Chondrocyte (in vitro differentiated cells): Measurements from ENCODE around the gene CD164L2. TPM values are rescaled to one million over a fixed set of nuclear protein-coding genes. Genes with fewer than 3 reads are reported as not detected.

ENCODE experiments used
- DNase-seq: peaks from one replicate; pipeline ENCODE4 v3.0.0; 2021; ENCODE audit warnings: mixed read lengths, low spot score
- H3K27ac Mint-ChIP-seq: one replicate; pipeline ENCODE4 v1.8.0; 2021; ENCODE audit warnings: mild to moderate bottlenecking, moderate library complexity, mixed read lengths; ENCODE audit not compliant: unreplicated experiment
- H3K27me3 Mint-ChIP-seq: 2 replicates; pipeline ENCODE4 v1.8.0; 2021; ENCODE audit warnings: low read depth, mixed read lengths
- H3K36me3 Mint-ChIP-seq: 2 replicates; pipeline ENCODE4 v1.8.0; 2021; ENCODE audit warnings: low read depth, mixed read lengths
- H3K4me1 Mint-ChIP-seq: 2 replicates; pipeline ENCODE4 v1.8.0; 2021; ENCODE audit warnings: low read depth, mild to moderate bottlenecking, mixed read lengths
- H3K4me3 Mint-ChIP-seq: one replicate; pipeline ENCODE4 v1.8.0; 2021; ENCODE audit warnings: mild to moderate bottlenecking, moderate library complexity, mixed read lengths; ENCODE audit not compliant: unreplicated experiment
- H3K9me3 Mint-ChIP-seq: 2 replicates; pipeline ENCODE4 v1.8.0; 2021; ENCODE audit warnings: low read depth, mixed read lengths
- CTCF ChIP-seq: fragments of 200-600 bp; sonication (generic); IDR thresholded peaks from 2 replicates; pipeline ENCODE4 v1.5.0; 2021; ENCODE audit warnings: antibody characterized with exemption, mild to moderate bottlenecking, moderate library complexity
- total RNA-seq: library from RNA; stranded (reverse); gene quantifications from 3 replicates; pipeline ENCODE4 v1.2.1, GENCODE V29; 2021

Gene CD164L2
- total RNA-seq, 1 donor from 2014 or later: not detected

DNA sequence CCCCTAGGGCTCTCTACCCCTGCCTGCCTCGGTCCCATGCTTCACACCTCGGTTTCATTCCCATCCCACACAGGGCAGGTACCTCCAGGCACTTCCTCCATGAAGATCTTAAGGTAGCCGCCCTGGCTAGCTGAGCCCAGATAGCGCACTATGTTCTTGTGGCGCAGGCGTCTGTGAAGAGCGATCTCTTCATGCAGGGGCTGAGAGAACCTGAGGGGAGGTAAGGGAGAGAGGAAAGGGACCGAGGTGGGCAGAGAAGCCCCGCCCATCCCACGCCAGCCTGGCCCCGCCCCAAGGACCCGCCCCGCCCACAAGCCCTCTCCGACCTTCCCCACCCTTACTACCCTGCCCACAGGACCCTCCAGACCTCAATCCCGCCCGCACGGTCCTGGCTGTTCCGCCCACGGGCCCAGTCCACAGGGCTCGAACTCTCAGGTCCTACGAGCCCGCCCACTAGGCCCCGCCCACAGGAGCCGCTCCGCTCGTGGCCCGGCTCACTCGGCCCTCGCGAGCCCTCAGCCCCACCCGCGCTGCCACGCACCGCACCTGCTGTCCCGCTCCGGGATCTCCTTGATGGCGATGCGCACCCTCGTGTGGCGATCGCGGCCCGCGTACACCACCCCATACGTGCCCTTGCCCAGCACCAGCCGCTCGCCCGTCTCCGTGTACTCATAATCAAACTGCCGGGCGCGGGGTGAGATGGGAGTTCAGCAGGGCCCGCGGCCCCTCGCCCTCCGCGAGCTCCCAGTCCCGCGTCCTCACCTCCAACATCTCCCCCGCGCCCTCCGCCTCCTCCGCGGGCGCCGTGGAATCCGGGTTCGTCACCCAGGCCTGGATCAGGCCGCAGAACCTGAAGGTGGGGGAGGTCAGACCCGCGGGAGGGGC, 22.7 kb downstream of the CD164L2 start:
- peak; percentile 92 for DNase-seq
- Mint-ChIP-seq H3K4me1 (peaks cover 12% of the 10 kb centered on the region), H3K27ac (no peak overlapping the region), H3K9me3 (no peaks in the 10 kb centered on the region), H3K4me3 (no peak overlapping the region), H3K27me3 (no peaks in the 10 kb centered on the region), H3K36me3 (peaks cover 44% of the 10 kb centered on the region)
- no peak for TF ChIP-seq CTCF

DNA sequence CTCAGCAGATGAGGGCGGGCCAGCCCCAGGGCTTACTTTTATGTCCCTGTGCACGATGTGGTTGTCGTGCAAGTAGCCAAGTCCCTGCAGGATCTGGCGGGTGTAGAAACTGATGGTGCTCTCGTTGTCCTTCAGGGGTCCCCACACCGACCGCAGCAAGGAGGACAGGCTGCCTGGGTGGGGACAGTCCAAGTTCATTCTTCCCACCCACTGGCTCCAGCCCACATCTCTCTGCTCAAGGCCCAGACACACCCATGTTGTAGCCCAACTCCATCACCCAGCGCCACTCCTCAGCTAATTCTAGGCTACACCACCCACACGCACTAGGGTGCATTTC, 23.3 kb downstream of the CD164L2 start:
- no peak overlapping the region for H3K27ac Mint-ChIP-seq
- H3K4me1 Mint-ChIP-seq: peaks cover 5% of the 10 kb centered on the region
- no peaks in the 10 kb centered on the region for H3K9me3 Mint-ChIP-seq
- TF ChIP-seq CTCF: no peak
- H3K27me3 Mint-ChIP-seq: no peaks in the 10 kb centered on the region
- peaks cover 46% of the 10 kb centered on the region for H3K36me3 Mint-ChIP-seq
- H3K4me3 Mint-ChIP-seq: no peak overlapping the region
- peak; percentile 63 for DNase-seq

- no peak for TF ChIP-seq CTCF
- no peak for DNase-seq
- H3K4me1 Mint-ChIP-seq: no peaks in the 10 kb centered on the region
- H3K4me3 Mint-ChIP-seq: no peak overlapping the region
- H3K9me3 Mint-ChIP-seq: no peaks in the 10 kb centered on the region
- H3K36me3 Mint-ChIP-seq: peaks cover 45% of the 10 kb centered on the region
- no peaks in the 10 kb centered on the region for H3K27me3 Mint-ChIP-seq
- H3K27ac Mint-ChIP-seq: no peak overlapping the region
These were observed 24.2 kb downstream of the CD164L2 start for GRCh38 chr1:27358928-27359313.

DNA sequence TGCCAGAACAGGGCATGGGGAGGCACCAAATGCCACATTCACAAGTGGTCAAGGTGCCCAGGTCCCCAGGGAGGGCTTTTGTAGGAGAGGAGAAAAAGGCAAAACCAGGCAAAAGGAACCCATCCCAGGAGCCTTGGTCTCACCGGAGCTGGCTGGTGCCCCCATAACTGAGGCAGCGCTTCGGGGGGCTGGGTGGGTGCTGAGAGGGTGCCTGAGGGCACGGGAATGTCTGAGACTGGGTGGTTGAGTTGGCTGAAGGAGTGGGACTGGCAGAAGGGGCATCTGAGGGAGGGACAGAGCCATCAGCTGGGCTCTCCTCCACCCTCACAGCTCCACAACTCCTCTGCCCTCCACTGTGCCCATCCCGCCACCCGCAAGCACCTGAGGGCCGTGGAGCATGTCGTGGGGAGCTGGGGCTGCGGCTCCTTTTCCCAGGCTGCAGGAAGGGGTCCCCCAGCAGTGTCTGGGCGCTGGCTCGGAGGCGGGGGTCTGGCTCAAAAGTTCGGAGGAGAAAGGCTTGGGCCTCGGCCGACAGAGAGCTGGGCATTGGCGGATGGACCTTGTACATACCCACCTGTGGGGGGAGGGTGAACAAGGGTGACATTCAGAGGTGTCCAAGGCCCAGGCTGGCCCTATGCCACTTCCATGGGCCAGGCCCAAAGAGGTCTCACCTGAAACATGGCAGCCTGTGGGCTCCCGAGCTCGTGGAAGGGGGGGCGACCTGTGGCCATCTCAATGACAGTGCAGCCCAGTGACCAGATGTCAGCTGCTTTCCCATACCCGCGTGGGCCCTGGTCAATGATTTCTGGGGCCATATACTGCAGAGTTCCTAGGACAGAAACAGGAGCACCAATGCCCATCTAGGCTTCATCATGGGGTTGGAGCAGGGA, 24.9 kb downstream of the CD164L2 start:
- no peak for TF ChIP-seq CTCF
- no peak for DNase-seq
- Mint-ChIP-seq H3K36me3 (peaks cover 43% of the 10 kb centered on the region), H3K27me3 (no peaks in the 10 kb centered on the region), H3K9me3 (no peaks in the 10 kb centered on the region), H3K4me1 (no peaks in the 10 kb centered on the region), H3K27ac (no peak overlapping the region), H3K4me3 (no peak overlapping the region)

DNA sequence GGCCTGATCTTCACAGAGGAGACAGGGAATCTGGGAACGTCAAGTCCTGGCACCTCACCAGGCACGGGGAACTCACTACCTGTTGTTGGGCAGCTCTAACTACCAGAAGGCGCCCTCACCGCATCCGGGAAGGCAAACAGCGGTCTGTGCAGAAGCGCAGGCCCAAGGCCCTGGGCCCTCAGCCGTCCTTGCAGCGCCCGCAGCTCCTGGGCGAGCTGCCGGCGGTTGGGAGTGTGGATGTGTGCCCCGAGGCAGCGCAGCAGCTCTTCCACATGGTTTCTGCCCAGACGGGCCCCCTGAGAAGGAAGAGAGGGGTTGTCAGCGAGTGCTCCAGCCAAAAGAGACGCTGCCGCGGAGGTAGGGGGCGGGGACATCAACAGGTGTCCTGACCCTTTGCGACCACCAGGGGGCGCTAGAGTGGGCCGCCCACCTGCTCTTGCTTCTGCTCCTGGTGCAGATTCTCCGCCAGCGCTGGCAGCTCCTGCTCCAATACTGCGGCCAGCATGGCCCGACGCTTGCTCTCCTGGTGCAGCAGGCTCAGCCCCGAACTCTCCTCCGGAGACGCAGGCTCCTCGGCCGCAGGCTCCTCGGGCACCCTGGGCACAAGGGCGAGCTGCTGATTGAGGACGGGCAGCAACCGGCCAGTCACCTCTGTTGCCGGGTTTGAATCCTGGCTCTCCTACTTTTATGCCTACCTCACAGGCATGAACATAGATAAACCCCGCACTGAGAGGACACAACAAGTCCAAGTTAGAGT, 25.7 kb downstream of the CD164L2 start:
- Mint-ChIP-seq H3K27ac (no peak overlapping the region), H3K4me3 (no peak overlapping the region), H3K4me1 (no peaks in the 10 kb centered on the region), H3K36me3 (peaks cover 39% of the 10 kb centered on the region), H3K9me3 (no peaks in the 10 kb centered on the region), H3K27me3 (no peaks in the 10 kb centered on the region)
- DNase-seq: no peak
- peak; percentile 98 for TF ChIP-seq CTCF
